ENCODE results near the gene TMPRSS6. TPM values are rescaled to one million over a fixed set of nuclear protein-coding genes. Genes with fewer than 3 reads are reported as not detected.
A peak's percentile ranks its signal among the peaks of the same experiment; 100 is the strongest.

TMPRSS6 gene
- total RNA-seq, 1 donor from 2014 or later = 2.1 TPM

- Histone ChIP-seq H3K9me3 (no peaks in the 10 kb centered on the region), H3K4me1 (no peaks in the 10 kb centered on the region), H3K36me3 (no peaks in the 10 kb centered on the region), H3K27me3 (no peaks in the 10 kb centered on the region), H3K4me3 (no peak overlapping the region), H3K27ac (no peak overlapping the region)
- ATAC-seq (no peak), DNase-seq (no peak)
- intact Hi-C loops (cut with DNase I) = no loop called here
- TF ChIP-seq CTCF (IDR thresholded peaks at IDR 0.05) = no peak
Observed at GRCh38 chr22:37154925-37155712, 45.6 kb upstream of the TMPRSS6 start.

- no peak for TF ChIP-seq CTCF (IDR thresholded peaks at IDR 0.05)
- no peaks in the 10 kb centered on the region for H3K9me3 ChIP-seq
- no peaks in the 10 kb centered on the region for H3K36me3 ChIP-seq
- no peak overlapping the region for H3K4me3 ChIP-seq
- intact Hi-C loops (cut with DNase I) = no loop called here
- H3K27me3 ChIP-seq = no peaks in the 10 kb centered on the region
- no peaks in the 10 kb centered on the region for H3K4me1 ChIP-seq
- no peak for DNase-seq
- H3K27ac ChIP-seq = no peak overlapping the region
- no peak for ATAC-seq
Observed at GRCh38 chr22:37153901-37154300, 44.4 kb upstream of the TMPRSS6 start.

- intact Hi-C loops (cut with DNase I) = no loop called here
- Histone ChIP-seq H3K36me3 (no peaks in the 10 kb centered on the region), H3K4me3 (no peak overlapping the region), H3K27me3 (no peaks in the 10 kb centered on the region), H3K27ac (no peak overlapping the region), H3K9me3 (no peaks in the 10 kb centered on the region), H3K4me1 (no peaks in the 10 kb centered on the region)
- ATAC-seq = no peak
- no peak for TF ChIP-seq CTCF (IDR thresholded peaks at IDR 0.05)
- DNase-seq = no peak
Observed at GRCh38 chr22:37151401-37151800, 41.9 kb upstream of the TMPRSS6 start.

GRCh38 chr22:37150701-37151100 is 41.2 kb upstream of the TMPRSS6 start:
- Histone ChIP-seq H3K36me3 (no peaks in the 10 kb centered on the region), H3K4me3 (no peak overlapping the region), H3K27me3 (no peaks in the 10 kb centered on the region), H3K4me1 (no peaks in the 10 kb centered on the region), H3K9me3 (no peaks in the 10 kb centered on the region), H3K27ac (no peak overlapping the region)
- ATAC-seq (no peak), DNase-seq (no peak)
- TF ChIP-seq CTCF (IDR thresholded peaks at IDR 0.05) = no peak
- intact Hi-C loops (cut with DNase I) = no loop called here

- Histone ChIP-seq H3K4me3 (peak overlapping the region; percentile 34), H3K27me3 (peaks cover 8% of the 10 kb centered on the region), H3K27ac (peak overlapping the region; percentile 47), H3K9me3 (no peaks in the 10 kb centered on the region), H3K36me3 (no peaks in the 10 kb centered on the region), H3K4me1 (no peaks in the 10 kb centered on the region)
- intact Hi-C loops (cut with DNase I) = no loop called here
- TF ChIP-seq CTCF (IDR thresholded peaks at IDR 0.05) = no peak
- ATAC-seq = no peak
- no peak for DNase-seq
Observed at GRCh38 chr22:37148742-37149665, 39.5 kb upstream of the TMPRSS6 start.

Measured in upper lobe of right lung (tissue), 1 donor.